Endometrial microvascular endothelial cells (primary cell): ENCODE measurements around the gene PRAMEF17. TPM values are rescaled to one million over a fixed set of nuclear protein-coding genes. Genes with fewer than 3 reads are reported as not detected.
"Not testable (repeated sequence)": the region's sequence is repeated elsewhere in the genome, so short reads cannot be mapped to it uniquely, and the experiment has no call there.

ENCODE experiments used
- in situ Hi-C: cut with HindIII; loops from 2 replicates; pipeline ENCODE4 v1.10.0; 2017; ENCODE audit warnings: low sequenced_read_pairs, low pct_unique_long_range_greater_than_20kb; ENCODE audit errors: inconsistent ontology term
- total RNA-seq: library from RNA; depleted of rRNA; stranded (reverse); fragments of >200 nt; gene quantifications from one replicate; pipeline ENCODE4 v1.2.3, GENCODE V29; 2015; ENCODE audit errors: inconsistent ontology term

Gene PRAMEF17, protein sequence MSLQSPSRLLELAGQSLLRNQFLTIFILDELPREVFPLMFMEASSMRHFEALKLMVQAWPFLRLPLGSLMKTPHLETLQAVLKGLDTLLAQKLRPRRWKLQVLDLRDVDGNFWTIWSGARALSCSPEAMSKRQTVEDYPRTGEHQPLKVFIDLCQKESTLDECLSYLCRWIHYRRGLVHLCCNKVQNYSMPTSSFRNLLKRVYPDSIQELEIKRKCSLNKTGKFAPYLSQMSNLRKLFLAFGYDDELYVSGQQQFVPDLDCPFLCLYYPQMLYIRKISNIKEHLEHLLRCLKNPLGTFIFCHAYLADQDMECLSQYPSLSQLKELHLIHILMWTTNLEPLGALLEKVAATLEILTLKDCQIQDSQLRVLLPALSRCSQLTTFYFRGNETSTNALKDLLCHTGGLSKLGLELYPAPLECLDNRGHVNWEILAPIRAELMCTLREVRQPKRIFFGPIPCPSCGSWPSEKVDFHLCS
- not detected for total RNA-seq

DNA sequence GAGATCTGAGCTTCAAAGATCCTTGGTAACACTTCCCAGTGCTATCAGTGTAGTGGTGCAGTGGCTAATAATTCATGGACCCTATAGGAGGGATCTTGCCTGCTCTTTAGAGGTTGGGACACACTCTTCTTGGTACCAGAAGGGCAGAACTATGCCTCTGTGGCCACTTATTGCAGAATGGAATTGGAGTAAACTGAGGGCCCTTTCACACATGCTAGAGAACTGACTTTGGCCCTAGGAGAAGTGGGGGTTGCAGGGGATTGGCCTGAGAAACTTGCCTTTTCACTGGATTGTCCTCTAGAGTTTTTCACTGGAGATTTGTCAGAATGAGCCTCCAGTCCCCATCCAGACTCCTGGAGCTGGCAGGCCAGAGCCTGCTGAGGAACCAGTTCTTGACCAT is at the start of gene PRAMEF17:
PRAMEF17 (plus strand) TSS at position 301 of the 400 bp plus-strand sequence; CDS start at position 327, 26 bp downstream.
- in situ Hi-C loops, result not testable (repeated sequence)

DNA sequence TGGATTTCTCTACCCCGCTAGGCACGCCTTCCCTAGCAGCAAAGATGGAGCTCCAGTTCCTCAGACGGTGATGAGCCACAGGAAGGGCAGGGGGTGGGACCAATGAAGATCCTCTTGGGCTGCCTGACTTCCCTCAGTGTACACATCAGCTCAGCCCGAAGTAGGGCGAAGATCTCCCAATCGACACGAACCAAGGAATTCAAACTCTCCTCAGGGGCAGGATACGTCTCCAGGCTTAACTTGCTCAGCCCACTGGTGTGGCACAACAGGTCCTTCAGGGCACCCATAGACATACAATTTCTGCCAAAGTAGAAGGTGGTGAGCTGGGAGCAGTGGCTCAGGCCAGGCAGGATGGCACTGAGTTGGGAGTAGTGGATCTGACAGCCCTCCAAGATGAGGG is 46.9 kb upstream of the PRAMEF17 start:
- in situ Hi-C loops, result not testable (repeated sequence)

DNA sequence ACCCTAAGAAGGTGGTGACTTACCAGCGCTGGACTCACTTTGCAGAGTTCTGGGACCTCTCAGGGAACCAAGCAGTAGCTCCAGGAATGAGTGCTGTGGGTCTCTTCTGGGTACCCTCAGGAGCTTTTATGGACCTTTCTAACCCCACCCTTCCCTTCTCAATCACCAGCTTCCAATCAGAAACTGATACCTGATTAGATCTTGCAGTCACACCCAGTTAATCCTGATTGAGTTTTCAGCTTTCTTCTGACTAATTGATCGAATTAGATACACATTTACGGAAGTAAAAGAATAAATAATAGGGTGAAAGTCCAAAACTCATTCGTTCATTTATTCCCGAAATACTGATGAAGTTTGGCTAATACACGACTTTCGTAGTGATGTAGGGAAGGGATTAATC is 42.4 kb upstream of the PRAMEF17 start, which contains the start of gene PRAMEF14:
PRAMEF14 (minus strand) TSS at position 101 of the 400 bp plus-strand sequence. CDS start 1,820 bp downstream, outside the sequence.
- in situ Hi-C loops, result not testable (repeated sequence)

DNA sequence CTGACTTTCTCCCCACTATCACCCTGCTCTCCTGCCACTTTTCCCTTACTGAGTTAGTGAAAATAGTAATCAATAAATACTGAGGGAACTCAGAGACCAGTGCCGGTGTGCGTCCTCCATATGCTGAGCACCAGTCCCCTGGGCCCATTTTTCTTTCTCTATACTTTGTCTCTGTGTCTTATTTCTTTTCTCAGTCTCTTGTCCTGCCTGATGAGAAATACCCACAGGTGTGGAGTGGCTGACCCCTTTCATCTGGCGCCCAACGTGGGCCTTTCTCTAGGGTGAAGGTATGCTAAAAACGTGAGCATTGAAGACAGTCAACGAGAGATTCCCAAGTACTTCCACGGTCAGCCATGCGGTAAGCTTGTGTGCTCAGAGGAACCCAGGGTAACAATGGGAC is 36.0 kb upstream of the PRAMEF17 start:
- in situ Hi-C loops, result not testable (repeated sequence)

DNA sequence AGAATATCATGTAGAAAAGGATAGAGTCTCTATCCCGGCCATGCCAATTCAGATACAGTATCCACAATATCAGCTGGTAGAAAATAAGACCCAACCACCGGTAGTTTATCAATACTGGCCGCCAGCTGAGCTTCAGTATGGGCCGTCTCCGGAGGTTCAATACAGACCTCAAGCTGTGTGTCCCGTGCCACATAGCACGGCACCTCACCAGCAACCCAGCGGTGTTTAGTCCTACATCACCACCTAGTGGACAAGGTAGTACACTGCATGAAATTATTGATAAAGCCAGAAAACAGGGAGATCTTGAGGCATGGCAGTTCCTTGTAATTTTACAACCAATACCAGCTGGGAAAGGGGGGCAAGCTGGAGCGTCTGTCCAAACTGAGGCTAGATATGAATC is 35.0 kb upstream of the PRAMEF17 start:
- in situ Hi-C loops, result not testable (repeated sequence)

DNA sequence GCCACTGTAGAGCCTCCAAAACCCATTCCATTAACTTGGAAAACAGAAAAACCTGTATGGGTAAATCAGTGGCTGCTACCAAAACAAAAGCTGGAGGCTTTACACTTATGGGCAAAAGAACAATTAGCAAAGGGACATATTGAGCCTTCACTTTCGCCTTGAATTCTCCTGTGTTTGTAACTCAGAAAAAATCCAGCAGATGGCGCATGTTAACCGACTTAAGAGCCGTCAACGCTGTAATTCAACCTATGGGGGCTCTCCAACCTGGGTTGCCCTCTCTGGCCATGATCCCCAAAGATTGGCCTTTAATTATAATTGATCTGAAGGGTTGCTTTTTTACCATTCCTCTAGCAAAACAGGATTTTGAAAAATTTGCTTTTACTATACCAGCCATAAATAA is 32.7 kb upstream of the PRAMEF17 start:
- in situ Hi-C loops, result not testable (repeated sequence)

DNA sequence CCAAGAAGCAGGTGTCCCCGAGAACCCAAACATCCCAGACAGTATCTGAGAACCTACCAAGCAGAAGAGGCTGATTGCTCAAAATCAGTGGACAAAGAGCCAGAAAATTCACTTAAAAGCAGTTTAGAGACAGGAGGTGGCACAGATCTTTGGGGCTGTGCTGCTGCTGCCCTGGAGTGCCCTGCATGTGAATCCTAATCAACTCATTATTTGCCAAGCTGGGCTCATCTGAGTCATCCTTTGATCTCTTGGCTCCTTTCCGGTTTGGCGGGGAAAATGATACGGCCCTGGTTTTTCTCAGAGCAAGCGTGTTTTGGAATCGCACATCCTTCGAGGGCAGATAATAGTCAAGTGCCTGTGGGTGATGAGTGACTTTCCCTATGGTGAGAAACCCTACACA is 27.1 kb upstream of the PRAMEF17 start:
- in situ Hi-C loops, result not testable (repeated sequence)

DNA sequence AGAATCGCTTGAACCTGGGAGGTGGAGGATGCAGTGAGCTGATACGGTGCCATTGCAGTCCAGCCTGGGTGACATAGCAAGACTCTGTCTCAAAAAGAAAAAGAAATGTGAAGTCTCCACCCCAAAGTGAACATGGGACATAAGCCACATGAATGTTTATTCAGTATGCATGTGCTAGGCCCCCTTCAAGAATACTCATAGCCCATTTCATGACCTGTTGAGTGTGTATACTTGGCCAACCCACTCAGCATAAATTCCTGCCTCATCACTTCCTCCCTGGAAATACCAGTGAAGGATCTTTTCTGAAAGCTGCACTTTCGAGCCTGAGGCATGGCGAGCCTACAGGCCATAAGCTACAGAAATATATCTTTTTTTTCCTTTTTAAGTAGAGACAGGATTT is 24.5 kb upstream of the PRAMEF17 start:
- in situ Hi-C loops, result not testable (repeated sequence)

DNA sequence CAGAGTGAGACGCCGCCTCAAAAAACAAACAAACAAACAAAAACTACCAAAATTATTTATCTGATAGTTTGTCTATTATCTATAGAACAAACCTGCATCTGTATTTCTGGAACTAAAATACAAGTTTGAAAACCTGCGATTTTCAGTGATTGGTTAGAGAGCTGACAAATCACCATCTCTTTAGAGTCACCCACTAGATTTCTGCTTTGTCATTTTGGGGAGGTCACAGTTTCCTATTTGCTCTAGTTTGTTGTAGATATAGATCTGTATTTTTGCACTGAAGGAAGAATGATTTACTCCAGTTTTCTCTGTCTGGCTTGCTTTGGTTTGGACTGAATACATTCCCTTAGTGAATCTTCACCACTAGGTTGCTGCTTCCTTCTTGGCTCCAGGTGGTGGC is 22.9 kb upstream of the PRAMEF17 start:
- in situ Hi-C loops, result not testable (repeated sequence)

DNA sequence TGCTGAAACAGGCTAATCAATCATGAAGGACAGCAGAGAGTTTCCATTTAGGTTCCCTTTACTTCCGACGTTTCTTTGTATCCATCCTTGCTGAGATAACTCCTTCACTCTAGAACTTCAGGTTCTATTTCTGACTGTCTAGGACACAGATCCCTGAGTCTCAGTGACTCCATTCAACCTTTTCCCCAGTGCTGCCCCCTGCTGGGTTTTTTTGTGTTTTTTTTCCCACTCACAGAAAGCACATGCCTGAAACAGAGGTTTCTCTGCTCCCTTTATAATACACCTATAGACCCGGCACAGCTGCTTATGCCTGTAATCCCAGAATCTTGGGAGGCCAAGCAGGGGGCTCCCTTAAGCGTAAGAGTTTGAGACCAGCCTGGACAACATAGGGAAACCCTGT is 20.9 kb upstream of the PRAMEF17 start:
- in situ Hi-C loops, result not testable (repeated sequence)

DNA sequence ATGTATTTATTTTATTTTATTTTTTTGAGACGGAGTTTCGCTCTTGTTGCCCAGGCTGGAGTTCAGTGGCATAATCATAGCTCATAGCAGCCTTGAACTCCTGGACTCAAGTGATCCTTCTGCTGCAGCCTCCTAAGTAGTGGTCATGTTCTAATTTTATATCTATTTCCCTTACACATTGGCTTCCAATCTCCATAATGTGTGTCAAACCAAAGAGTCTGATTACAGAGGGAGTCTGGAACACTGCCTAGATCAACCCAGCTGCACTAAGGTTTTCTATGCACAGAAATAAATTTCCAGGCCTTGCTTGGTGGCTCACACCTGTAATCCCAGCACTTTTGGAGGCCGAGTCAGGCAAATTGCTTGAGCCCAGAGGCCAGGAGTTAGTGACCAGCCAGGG is 10.4 kb upstream of the PRAMEF17 start:
- in situ Hi-C loops, result not testable (repeated sequence)

DNA sequence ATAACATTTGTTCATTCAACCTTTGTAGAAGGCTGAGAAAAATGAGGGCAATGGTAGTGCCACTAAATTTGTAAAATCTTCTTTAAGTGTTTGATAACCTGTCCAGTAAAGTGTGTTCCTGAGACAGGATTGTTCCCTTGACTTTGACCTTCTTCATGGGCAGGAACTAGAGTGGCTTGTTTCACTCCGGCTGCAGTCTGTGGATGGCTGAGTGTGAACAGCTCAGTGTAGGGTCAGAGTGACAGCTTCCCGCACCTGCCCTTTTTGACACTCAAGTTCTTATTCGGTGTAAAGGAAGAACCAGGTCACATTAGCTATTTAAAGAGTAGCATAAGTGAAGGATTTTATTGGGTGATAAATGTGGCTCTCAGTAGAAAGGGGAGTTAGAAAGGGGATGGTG is 9.1 kb upstream of the PRAMEF17 start:
- in situ Hi-C loops, result not testable (repeated sequence)

DNA sequence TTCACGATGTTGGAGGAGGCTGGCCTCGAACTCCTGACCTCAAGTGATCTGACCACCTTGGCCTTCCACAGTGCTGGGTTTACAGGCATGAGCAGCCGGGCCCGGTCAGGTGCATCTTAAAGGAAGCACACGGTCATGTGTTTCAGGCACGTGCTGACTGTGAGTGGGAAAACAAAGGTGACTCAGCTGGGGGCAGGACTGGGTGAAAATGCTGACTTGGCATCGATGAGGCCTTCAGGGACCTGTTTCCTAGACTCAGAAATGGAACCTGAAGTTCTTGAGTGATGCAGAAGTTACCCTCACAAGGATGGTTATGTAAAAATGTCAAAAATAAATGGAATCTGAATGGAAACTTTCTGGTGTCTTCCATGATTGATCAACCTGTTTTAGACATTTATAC is 3.6 kb downstream of the PRAMEF17 start:
- in situ Hi-C loops, result not testable (repeated sequence)

DNA sequence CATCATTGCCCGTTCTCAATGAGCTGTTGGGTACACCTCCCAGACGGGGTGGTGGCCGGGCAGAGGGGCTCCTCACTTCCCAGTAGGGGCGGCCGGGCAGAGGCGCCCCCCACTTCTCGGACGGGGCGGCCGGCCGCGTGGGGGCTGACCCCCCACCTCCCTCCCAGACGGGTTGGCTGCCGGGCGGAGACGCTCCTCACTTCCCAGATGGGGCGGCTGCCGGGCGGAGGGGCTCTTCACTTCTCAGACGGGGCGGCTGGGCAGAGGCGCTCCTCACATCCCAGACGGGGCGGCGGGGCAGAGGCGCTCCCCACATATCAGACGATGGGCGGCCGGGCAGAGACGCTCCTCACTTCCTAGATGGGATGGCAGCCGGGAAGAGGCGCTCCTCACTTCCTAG is 5.3 kb downstream of the PRAMEF17 start:
- in situ Hi-C loops, result not testable (repeated sequence)

DNA sequence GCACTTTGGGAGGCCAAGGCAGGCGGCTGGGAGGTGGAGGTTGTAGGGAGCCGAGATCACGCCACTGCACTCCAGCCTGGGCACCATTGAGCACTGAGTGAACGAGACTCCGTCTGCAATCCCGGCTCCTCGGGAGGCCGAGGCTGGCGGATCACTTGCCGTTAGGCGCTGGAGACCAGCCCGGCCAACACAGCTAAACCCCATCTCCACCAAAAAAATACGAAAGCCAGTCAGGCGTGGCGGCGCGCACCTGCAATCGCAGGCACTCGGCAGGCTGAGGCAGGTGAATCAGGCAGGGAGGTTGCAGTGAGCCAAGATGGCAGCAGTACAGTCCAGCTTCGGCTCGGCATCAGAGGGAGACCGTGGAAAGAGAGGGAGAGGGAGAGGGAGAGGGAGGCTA is 5.9 kb downstream of the PRAMEF17 start:
- in situ Hi-C loops, result not testable (repeated sequence)

DNA sequence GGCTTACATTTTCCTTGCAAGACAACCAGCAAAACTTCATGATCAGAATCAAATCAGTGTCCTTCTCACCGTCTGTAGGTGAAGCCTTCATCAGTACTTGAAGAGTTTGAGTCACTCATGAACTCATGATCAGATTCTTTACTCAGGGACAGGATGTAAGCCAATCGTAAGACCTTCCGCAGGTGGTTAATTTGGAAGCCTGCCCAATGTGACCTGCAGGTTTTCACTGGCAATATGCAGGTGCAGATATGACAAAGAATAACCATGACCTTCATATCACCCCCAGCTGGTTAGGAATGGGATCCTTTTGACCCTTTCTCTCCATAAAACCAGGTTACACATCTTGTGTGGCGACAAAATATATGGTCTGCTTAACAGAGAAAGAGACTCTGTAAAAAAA is 18.4 kb downstream of the PRAMEF17 start:
- in situ Hi-C loops, result no loop called here

DNA sequence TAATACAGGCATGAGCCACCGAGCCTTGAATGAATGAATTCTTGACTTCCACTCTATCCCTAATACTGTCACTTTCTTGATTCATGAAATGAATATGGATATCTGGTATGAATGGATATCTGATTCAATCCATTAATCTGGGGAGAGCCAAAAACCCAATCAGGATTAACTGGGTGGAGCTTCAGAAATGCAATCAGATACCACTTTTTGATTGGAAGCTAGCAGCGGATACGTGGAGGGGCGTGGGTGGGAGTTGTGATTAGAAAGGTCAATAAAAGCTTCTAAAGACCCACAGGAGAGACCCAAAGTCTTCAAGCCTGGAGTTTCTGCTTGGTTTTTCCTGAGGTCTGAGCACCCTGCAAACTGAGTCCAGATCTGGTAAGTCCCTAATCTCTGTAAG is 20.7 kb downstream of the PRAMEF17 start, which contains the start of gene PRAMEF20:
PRAMEF20 (plus strand) TSS at position 301 of the 400 bp plus-strand sequence. CDS start 5,905 bp downstream, outside the sequence.
- in situ Hi-C loops, result not testable (repeated sequence)

DNA sequence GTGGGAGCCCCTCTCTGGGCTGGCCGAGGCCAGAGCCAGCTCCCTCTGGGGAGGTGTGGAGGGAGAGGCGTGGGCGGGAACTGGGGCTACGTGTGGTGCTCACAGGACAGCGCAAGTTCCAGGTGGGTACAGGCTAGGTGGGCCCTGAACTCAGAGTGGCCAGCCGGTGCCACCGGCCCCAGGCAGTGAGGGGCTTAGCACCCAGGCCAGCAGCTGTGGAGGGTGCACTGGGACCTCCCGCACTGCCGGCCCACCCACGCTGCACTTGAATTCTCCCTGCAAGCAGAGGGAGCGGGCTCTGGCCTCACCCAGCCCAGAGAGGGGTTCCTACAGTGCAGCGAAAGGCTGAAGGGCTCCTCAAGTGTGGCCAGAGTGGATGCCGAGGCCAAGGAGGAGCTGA is 41.1 kb downstream of the PRAMEF17 start:
- in situ Hi-C loops, result no loop called here

DNA sequence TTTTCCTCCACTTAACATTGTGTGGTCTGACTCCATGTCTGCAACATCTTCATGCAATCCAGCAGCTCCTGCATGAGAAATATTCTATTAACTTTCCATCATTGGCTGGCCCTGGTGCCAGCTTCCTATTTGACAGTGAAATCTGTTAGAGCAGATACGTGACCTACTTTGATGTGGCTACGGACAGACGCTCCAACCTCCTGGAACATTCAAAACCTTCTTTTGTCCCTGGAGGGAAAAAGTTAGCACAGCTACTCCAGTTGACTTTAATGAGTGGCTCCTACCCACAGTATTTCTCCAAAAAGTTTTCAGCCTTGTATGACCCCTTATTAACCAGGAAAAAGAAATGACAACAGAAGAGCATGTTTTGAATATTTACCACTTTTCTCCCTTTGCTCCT is 42.8 kb downstream of the PRAMEF17 start:
- in situ Hi-C loops, result no loop called here

DNA sequence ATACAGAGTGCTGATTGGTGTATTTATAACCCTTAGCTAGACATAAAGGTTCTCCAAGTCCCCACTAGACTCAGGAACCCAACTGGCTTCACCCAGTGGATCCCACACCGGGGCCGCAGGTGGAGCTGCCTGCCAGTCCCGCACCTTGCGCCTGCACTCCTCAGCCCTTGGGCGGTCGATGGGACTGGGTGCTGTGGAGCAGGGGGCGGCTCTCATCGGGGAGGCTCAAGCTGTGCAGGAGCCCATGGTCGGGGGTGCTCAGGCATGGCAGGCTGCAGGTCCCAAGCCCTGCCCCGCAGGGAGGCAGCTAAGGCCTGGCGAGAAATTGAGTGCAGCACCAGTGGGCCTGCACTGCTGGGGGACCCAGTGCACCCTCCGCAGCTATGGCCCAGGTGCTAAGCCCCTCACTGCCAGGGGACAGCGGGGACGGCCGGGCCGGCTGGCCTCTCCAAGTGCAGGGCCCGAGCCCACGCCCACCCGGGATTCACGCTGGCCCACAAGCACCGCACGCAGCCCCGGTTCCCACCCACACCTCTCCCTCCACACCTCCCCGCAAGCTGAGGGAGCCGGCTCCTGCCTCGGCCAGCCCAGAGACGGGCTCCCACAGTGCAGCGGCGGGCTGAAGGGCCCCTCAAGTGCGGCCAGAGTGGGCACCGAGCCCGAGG is 44.4 kb downstream of the PRAMEF17 start:
- in situ Hi-C loops, result not testable (repeated sequence)
